GM12864 (cell line): ENCODE results near the gene IL22RA1.

Experiments
- DNase-seq: peaks from one replicate; pipeline ENCODE4 v3.0.0-alpha.2; 2011; ENCODE audit warnings: low read depth
- H3K4me3 ChIP-seq: 2 replicates; pipeline ENCODE4 v1.5.1; 2011; ENCODE audit warnings: mild to moderate bottlenecking, low read depth, low read length, control low read depth
- CTCF ChIP-seq: IDR thresholded peaks from 2 replicates; pipeline ENCODE4 v1.5.1; 2011; ENCODE audit warnings: low read depth, mild to moderate bottlenecking, moderate library complexity, low read length, control low read depth, inconsistent platforms; ENCODE audit errors: missing control alignments

The IL22RA1 gene

GRCh38 chr1:24167008-24167407 is 24.1 kb upstream of the IL22RA1 start:
- TF ChIP-seq CTCF: no peak
- no peak overlapping the region for H3K4me3 ChIP-seq
- no peak for DNase-seq

- no peak overlapping the region for H3K4me3 ChIP-seq
- no peak for TF ChIP-seq CTCF
- no peak for DNase-seq
These were observed 22.6 kb upstream of the IL22RA1 start for GRCh38 chr1:24165500-24165899.

GRCh38 chr1:24164004-24164403 is 21.1 kb upstream of the IL22RA1 start:
- TF ChIP-seq CTCF: no peak
- DNase-seq: no peak
- H3K4me3 ChIP-seq: no peak overlapping the region

- no peak for DNase-seq
- H3K4me3 ChIP-seq: no peak overlapping the region
- TF ChIP-seq CTCF: no peak
These were observed 19.3 kb upstream of the IL22RA1 start for GRCh38 chr1:24162201-24162600.

GRCh38 chr1:24161270-24161669 is 18.3 kb upstream of the IL22RA1 start:
- no peak for DNase-seq
- no peak for TF ChIP-seq CTCF
- H3K4me3 ChIP-seq: no peak overlapping the region

- no peak for TF ChIP-seq CTCF
- no peak overlapping the region for H3K4me3 ChIP-seq
- no peak for DNase-seq
These were observed 16.4 kb upstream of the IL22RA1 start for GRCh38 chr1:24159366-24159765.

- DNase-seq: no peak
- TF ChIP-seq CTCF: peak; percentile 38
These were observed 15.1 kb upstream of the IL22RA1 start for GRCh38 chr1:24157918-24158481.

More at GRCh38 chr1:24157918-24158481, 15.1 kb upstream of the IL22RA1 start:
- no peak overlapping the region for H3K4me3 ChIP-seq
